ENCODE results near the gene KLHDC7A. TPM values are rescaled to one million over a fixed set of nuclear protein-coding genes. Genes with fewer than 3 reads are reported as not detected.

KLHDC7A gene
- total and polyA plus RNA-seq, 10 of the 15 experiments (the other 5 are each of a cell fraction or from before 2014, with no cell fraction given) = not detected

DNA sequence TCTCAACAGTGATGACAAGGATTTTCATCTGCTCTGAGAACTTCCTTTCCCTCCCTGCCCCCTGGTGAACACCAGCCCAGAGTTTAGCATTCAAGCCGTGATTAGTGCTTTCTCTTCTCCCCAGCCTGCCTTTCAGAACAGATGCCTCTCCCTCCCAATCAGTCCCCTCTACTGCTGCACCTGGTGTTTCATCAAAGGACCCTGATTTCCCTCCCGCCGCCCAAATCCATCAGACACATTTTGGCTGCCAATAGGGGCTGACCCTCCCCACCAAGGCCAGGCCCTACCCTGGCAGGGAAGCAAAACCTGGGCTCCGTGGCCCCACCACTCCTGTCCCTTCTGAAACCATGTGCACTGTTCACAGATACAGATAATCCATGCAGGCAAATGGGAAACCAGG lies 34.0 kb upstream of the KLHDC7A start (continued):
- TF ChIP-seq, protein P1, sequence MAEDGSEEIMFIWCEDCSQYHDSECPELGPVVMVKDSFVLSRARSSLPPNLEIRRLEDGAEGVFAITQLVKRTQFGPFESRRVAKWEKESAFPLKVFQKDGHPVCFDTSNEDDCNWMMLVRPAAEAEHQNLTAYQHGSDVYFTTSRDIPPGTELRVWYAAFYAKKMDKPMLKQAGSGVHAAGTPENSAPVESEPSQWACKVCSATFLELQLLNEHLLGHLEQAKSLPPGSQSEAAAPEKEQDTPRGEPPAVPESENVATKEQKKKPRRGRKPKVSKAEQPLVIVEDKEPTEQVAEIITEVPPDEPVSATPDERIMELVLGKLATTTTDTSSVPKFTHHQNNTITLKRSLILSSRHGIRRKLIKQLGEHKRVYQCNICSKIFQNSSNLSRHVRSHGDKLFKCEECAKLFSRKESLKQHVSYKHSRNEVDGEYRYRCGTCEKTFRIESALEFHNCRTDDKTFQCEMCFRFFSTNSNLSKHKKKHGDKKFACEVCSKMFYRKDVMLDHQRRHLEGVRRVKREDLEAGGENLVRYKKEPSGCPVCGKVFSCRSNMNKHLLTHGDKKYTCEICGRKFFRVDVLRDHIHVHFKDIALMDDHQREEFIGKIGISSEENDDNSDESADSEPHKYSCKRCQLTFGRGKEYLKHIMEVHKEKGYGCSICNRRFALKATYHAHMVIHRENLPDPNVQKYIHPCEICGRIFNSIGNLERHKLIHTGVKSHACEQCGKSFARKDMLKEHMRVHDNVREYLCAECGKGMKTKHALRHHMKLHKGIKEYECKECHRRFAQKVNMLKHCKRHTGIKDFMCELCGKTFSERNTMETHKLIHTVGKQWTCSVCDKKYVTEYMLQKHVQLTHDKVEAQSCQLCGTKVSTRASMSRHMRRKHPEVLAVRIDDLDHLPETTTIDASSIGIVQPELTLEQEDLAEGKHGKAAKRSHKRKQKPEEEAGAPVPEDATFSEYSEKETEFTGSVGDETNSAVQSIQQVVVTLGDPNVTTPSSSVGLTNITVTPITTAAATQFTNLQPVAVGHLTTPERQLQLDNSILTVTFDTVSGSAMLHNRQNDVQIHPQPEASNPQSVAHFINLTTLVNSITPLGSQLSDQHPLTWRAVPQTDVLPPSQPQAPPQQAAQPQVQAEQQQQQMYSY (CRISPR knock-in tag; IDR thresholded peaks at IDR 0.05) = no peak
- no peak for TF ChIP-seq NR2F1 (conservative IDR thresholded peaks at IDR 0.05)
- no peak for TF ChIP-seq YBX1 (IDR thresholded peaks at IDR 0.05)
- TF ChIP-seq, protein P2, sequence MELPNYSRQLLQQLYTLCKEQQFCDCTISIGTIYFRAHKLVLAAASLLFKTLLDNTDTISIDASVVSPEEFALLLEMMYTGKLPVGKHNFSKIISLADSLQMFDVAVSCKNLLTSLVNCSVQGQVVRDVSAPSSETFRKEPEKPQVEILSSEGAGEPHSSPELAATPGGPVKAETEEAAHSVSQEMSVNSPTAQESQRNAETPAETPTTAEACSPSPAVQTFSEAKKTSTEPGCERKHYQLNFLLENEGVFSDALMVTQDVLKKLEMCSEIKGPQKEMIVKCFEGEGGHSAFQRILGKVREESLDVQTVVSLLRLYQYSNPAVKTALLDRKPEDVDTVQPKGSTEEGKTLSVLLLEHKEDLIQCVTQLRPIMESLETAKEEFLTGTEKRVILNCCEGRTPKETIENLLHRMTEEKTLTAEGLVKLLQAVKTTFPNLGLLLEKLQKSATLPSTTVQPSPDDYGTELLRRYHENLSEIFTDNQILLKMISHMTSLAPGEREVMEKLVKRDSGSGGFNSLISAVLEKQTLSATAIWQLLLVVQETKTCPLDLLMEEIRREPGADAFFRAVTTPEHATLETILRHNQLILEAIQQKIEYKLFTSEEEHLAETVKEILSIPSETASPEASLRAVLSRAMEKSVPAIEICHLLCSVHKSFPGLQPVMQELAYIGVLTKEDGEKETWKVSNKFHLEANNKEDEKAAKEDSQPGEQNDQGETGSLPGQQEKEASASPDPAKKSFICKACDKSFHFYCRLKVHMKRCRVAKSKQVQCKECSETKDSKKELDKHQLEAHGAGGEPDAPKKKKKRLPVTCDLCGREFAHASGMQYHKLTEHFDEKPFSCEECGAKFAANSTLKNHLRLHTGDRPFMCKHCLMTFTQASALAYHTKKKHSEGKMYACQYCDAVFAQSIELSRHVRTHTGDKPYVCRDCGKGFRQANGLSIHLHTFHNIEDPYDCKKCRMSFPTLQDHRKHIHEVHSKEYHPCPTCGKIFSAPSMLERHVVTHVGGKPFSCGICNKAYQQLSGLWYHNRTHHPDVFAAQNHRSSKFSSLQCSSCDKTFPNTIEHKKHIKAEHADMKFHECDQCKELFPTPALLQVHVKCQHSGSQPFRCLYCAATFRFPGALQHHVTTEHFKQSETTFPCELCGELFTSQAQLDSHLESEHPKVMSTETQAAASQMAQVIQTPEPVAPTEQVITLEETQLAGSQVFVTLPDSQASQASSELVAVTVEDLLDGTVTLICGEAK (IDR thresholded peaks at IDR 0.05; ENCODE audit: borderline replicate concordance) = no peak
- TF ChIP-seq, protein P3, sequence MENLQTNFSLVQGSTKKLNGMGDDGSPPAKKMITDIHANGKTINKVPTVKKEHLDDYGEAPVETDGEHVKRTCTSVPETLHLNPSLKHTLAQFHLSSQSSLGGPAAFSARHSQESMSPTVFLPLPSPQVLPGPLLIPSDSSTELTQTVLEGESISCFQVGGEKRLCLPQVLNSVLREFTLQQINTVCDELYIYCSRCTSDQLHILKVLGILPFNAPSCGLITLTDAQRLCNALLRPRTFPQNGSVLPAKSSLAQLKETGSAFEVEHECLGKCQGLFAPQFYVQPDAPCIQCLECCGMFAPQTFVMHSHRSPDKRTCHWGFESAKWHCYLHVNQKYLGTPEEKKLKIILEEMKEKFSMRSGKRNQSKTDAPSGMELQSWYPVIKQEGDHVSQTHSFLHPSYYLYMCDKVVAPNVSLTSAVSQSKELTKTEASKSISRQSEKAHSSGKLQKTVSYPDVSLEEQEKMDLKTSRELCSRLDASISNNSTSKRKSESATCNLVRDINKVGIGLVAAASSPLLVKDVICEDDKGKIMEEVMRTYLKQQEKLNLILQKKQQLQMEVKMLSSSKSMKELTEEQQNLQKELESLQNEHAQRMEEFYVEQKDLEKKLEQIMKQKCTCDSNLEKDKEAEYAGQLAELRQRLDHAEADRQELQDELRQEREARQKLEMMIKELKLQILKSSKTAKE (IDR thresholded peaks at IDR 0.05; ENCODE audit: low read depth, poor library complexity, severe bottlenecking) = no peak

Data from GM12878 (cell line).